Ishikawa (cell line): ENCODE results near the gene PARK7.

ENCODE experiments used
- CEBPB ChIP-seq: IDR thresholded peaks from 2 replicates; pipeline ENCODE4 v1.6.1; 2012
- CREB1 ChIP-seq: IDR thresholded peaks from 2 replicates; pipeline ENCODE4 v1.6.1; 2012; ENCODE audit warnings: low read depth
- EGR1 ChIP-seq: IDR thresholded peaks from 2 replicates; pipeline ENCODE4 v1.6.1; 2012
- EP300 ChIP-seq: IDR thresholded peaks from 2 replicates; pipeline ENCODE4 v1.6.1; 2012; ENCODE audit warnings: borderline replicate concordance
- FOXM1 ChIP-seq: IDR thresholded peaks from 2 replicates; pipeline ENCODE4 v1.6.1; 2012; ENCODE audit warnings: low read depth, borderline replicate concordance
- RAD21 ChIP-seq: IDR thresholded peaks from 2 replicates; pipeline ENCODE4 v1.6.1; 2012; ENCODE audit warnings: low read depth
- REST ChIP-seq: IDR thresholded peaks from 2 replicates; pipeline ENCODE4 v1.6.1; 2012; ENCODE audit warnings: low read depth, mild to moderate bottlenecking
- TAF1 ChIP-seq: IDR thresholded peaks from 2 replicates; pipeline ENCODE4 v1.6.1; 2012; ENCODE audit warnings: low read depth, mild to moderate bottlenecking
- TEAD4 ChIP-seq: IDR thresholded peaks from 2 replicates; pipeline ENCODE4 v1.6.1; 2012
- USF1 ChIP-seq: IDR thresholded peaks from 2 replicates; pipeline ENCODE4 v1.6.1; 2012

GRCh38 chr1:7964476-7964875 lies 3.0 kb downstream of the PARK7 start:
- TF ChIP-seq USF1 (no peak), REST (no peak), CREB1 (no peak), TAF1 (no peak), FOXM1 (no peak), RAD21 (no peak), EGR1 (no peak), EP300 (no peak), CEBPB (no peak), TEAD4 (no peak)
